ENCODE data around the gene PRSS27. TPM values are rescaled to one million over a fixed set of nuclear protein-coding genes. Genes with fewer than 3 reads are reported as not detected.
A peak's percentile ranks its signal among the peaks of the same experiment; 100 is the strongest.

The PRSS27 gene
- total RNA-seq, 1 donor from 2014 or later: 0.11 TPM

DNA sequence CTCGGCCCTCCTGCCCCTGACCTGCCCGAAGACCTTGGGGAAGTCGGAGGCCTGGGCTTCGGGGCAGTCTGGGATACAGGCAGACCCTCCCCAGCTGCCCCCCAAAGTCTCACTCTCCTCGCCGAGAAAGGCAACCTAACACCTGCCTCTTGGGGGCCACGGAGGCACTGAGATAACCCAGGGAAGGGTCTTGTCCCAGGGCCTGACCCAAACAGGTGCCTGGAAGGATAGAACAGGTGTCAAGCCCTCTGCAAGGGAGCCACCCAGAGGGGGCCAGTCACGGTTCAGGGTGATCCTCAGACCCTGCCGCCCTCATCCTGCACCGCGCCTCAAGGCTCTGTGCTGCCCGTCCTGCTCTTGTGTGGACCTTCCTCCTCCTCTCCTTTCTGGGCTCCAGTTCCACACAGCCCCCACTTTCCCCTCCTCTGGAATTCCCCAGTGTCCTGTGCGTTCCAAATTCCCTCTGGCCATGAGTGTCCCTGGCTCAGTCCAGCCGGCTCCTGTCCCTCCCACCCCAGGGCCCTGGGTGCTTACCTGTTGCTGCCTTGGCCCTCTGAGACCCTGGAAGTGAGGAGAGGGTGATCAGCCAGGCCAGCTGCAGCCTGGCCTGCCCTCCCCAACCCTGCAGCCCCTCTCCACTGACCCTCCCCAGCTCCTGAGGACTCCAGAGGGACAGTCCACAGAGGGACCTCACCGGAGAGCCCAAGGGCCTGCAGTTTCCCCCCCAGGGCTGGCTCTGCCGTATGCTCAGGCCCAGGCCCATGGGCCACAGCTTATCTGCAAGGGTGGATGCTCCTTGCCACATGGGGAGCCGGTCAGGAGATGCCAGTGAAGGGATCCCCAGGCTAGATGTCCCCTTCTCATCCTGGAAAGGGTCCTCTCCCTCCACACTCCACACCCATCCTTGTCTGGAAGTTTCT, 3.8 kb downstream of the PRSS27 start:
- Histone ChIP-seq H3K36me3 (no peaks in the 10 kb centered on the region), H3K27ac (replicated peaks) (no peak overlapping the region), H3K4me3 (peak overlapping the region; percentile 4), H3K27me3 (ENCODE audit: low read depth) (no peaks in the 10 kb centered on the region), H3K4me1 (peaks cover 31% of the 10 kb centered on the region), H3K9me3 (replicated peaks) (no peaks in the 10 kb centered on the region)
- no peak for DNase-seq
- intact Hi-C loops (cut with micrococcal nuclease): no loop called here
- no peak for TF ChIP-seq CTCF (IDR thresholded peaks at IDR 0.05; ENCODE audit: borderline replicate concordance)

DNA sequence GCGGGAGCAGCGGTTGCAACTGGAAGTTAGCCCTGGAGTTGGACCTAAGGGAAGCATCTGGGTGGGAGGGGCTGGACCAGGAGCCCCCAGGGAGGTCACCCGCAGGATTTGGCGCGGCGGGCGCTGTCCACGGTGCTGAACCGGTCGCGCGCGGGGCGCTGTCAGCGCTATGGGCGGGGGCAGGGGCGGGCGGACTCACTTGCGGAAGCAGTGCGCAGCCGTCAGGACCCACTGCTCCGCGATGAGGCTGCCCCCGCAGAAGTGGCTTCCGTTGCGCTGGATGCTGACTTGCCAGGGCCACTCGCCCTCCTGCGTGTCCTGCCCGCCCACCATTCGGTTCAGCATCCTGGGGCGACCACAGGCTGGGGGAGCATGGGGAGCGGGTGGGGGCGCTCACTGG, 4.5 kb downstream of the PRSS27 start:
- peak; percentile 68 for DNase-seq
- no peaks in the 10 kb centered on the region for H3K9me3 ChIP-seq (replicated peaks)
- no peak overlapping the region for H3K27ac ChIP-seq (replicated peaks)
- H3K4me3 ChIP-seq: peak overlapping the region; percentile 4
- H3K4me1 ChIP-seq: peaks cover 27% of the 10 kb centered on the region
- H3K27me3 ChIP-seq (ENCODE audit: low read depth): no peaks in the 10 kb centered on the region
- TF ChIP-seq CTCF (IDR thresholded peaks at IDR 0.05; ENCODE audit: borderline replicate concordance): no peak
- no peaks in the 10 kb centered on the region for H3K36me3 ChIP-seq
- intact Hi-C loops (cut with micrococcal nuclease): no loop called here

DNA sequence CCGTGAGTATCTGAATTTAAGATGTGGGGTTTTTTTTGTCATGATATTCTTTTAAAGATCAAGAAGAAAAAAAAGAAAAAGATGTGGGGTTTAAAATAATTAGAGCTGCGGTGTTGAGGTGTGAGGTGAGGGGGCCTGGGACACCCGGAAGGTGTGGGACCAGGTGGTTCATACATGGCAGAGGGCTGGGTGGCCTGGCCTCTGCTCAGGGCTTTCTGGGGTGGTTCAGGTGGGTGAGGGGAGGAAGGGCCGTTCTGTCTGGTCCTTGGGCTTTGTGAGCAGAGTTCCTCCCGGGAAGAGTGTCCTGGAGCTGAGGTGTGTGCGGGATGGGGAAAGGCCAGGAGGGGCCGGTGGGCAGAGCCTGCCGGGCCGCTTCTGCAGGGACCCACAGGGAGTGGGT, 5.0 kb downstream of the PRSS27 start:
- peaks cover 23% of the 10 kb centered on the region for H3K4me1 ChIP-seq
- intact Hi-C loops (cut with micrococcal nuclease): no loop called here
- DNase-seq: no peak
- H3K27me3 ChIP-seq (ENCODE audit: low read depth): no peaks in the 10 kb centered on the region
- H3K9me3 ChIP-seq (replicated peaks): no peaks in the 10 kb centered on the region
- H3K36me3 ChIP-seq: no peaks in the 10 kb centered on the region
- H3K4me3 ChIP-seq: peak overlapping the region; percentile 4
- no peak for TF ChIP-seq CTCF (IDR thresholded peaks at IDR 0.05; ENCODE audit: borderline replicate concordance)
- H3K27ac ChIP-seq (replicated peaks): no peak overlapping the region

- no peak overlapping the region for H3K4me3 ChIP-seq
- intact Hi-C loops (cut with micrococcal nuclease): no loop called here
Observed at GRCh38 chr16:2713985-2714774, 5.8 kb downstream of the PRSS27 start.

More at GRCh38 chr16:2713985-2714774, 5.8 kb downstream of the PRSS27 start:
- TF ChIP-seq CTCF (IDR thresholded peaks at IDR 0.05; ENCODE audit: borderline replicate concordance): no peak
- Histone ChIP-seq H3K27ac (replicated peaks) (no peak overlapping the region), H3K36me3 (peaks cover 1% of the 10 kb centered on the region), H3K4me1 (peaks cover 14% of the 10 kb centered on the region), H3K27me3 (ENCODE audit: low read depth) (no peaks in the 10 kb centered on the region), H3K9me3 (replicated peaks) (no peaks in the 10 kb centered on the region)
- DNase-seq: no peak
